Ecto neural progenitor cell (in vitro differentiated cells): ENCODE results near the gene NQO2.
A peak's percentile ranks its signal among the peaks of the same experiment; 100 is the strongest.
"Not testable (repeated sequence)": the region's sequence is repeated elsewhere in the genome, so short reads cannot be mapped to it uniquely, and the experiment has no call there.

ENCODE experiments used
- DNase-seq: peaks from one replicate; pipeline ENCODE4 v3.0.0-alpha.2; 2018; ENCODE audit warnings: low spot score

Gene NQO2

DNA sequence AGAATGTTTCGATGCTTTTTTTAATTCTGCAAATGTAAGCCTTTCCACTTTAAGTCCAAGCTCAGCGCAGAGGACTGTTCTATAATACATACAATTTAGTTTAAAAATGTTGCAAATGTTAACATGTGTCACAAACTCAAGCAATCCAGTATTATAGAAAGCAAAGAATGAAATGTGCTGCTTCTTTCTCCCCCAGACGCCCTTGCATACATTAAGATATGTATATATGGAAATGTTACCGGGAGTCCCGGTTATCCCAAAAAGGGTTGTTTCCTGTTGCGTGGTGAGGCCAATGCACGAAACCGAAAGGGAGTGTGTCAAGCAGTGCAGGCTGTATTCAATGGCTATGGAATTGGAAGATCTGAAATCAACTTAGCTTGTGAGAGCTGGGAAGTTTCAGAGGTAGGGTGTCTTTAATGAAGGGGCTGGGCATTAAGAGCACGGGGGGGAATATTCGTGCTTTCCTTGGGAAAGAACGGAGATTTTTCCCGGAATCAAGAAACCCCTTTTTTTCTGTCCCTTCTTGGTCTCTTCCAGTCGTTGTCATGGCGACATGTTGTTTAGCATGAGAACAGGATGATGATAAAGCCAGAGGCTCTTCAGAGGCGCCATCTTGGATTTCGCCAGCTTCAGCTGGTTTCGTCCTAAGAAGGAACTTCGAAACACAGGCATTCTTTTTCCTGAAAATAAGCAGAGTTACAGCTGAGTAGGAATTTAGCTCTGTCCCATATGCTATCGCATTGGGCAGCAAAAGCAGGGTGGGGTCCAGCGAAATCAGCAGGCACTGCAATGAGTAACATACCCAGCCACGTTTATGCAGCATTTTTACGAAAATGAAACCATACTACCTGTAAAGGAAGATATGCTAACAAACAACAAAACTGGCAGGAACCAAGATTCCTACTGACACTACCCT is 10.1 kb upstream of the NQO2 start:
- DNase-seq = peak; percentile 88

DNA sequence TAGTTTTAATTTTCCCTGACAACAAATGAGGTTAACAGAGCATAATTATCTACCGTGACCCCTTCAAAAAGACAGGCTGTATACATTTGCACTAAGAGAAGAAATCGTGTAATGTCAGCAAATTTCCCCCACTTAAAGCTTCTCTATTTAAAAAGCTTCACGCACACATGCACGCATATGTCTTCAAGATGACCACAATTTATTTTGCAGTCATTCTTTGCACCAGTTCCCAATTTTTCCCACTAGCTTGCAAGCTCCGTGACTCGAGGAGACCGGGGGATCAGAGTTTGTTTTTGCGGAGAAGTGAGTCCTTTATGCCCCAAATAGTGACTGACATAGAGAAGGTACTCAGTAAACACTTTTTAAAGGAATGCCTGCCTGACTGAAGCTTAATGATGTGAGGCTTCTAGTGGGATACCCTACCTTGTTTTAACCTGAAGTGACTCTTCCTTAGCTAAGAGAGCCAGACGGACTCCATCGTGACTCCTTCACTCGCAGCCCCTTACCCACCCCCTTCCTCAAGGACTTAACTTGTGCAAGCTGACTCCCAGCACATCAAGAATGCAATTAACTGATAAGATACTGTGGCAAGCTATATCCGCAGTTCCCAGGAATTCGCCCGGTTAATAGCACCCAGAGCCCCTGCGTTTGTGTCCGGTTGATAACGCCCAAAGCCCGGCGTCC is 9.3 kb upstream of the NQO2 start:
- no peak for DNase-seq

GRCh38 chr6:2990932-2991506 is 8.7 kb upstream of the NQO2 start:
- DNase-seq = no peak

GRCh38 chr6:2992330-2992979 is 7.2 kb upstream of the NQO2 start:
- DNase-seq = no peak

DNA sequence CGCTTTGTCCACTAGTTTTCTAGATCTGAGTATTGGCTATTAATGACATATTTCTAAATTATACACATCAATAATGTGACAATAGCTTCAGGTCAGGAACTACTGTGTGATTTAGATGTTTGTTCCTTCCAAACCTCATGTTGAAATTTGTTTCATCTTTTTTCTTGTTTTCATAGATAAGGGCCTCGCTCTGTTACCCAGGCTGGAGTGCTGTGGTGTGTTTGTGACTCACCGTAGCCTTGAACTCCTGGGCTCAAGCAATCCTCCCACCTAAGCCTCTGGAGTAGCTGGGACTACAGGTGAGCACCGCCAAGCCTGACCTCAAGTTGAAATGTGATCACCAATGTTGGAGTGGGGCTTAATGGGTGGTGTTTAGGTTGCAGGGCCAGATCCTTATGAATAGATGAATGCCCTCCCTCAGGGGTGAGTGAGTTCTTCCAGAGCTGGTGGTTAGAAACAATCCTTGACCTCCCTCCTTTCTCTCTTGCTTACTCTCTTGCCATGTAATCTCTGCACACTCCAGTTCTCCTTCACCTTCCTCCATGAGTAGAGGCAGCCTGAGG is 5.9 kb upstream of the NQO2 start:
- DNase-seq = no peak

DNA sequence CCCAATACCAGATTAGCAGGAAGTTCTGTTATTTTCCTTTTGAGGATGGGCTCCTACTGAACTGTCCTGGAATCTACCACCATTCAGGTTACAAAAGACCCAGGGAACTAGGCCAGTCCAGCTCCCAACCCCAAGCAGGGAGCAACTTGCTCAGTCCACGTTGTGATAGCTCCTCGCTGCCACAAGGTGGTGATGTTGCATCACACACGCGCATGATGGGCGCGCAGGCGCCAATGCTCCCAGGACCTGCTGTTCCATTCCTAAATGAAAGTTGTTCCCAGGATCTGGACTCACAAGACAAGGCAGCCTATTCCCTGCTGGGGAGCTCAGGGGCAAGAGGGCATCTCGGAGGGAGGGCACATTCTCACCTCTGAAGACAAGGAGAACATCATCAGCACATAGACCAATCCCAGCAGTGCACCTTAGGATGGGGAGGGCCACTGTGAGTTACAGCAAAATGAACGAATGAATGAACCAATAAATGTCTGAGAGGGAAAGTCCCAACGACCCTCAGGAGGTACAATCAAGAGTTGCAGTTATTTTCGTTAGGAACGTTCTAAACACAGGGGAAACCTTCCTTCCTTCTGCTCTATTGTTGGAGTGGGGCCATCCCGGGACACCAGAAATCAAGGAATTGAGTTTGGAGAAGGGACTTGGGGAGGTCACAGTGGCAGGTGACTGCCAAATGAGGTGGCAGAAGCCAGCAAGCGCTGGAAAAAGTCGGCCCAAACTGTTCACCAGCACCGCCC is 1.3 kb upstream of the NQO2 start:
- not testable (repeated sequence) for DNase-seq

- no peak for DNase-seq
These were observed 586 bp upstream of the NQO2 start for GRCh38 chr6:2998998-2999617.

GRCh38 chr6:3001146-3001772 is 1.6 kb downstream of the NQO2 start:
- no peak for DNase-seq

DNA sequence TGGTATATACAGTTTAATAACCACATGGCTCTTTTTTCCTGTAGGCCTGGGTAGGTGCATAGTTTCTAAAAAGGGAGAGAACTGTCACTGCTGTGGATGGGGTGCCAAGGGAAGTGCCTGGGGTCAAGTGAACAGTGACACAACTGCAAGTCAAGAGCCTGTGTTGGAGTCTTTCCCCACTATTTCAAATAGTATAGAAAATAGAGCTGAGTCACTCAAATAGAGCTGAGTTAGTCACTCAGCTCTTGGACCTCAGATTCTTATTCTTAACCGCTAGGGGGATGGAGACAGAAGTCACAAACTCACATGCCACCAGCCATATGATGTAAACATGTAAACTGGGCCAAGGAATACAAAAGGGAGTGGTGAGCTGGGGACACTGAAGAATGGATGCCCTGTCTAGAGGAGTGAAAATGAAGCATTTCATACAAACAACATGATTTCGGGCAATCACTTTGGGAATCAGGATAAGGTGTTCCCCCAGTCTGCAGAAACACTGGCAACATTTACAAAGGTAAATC is 2.1 kb downstream of the NQO2 start:
- no peak for DNase-seq

DNA sequence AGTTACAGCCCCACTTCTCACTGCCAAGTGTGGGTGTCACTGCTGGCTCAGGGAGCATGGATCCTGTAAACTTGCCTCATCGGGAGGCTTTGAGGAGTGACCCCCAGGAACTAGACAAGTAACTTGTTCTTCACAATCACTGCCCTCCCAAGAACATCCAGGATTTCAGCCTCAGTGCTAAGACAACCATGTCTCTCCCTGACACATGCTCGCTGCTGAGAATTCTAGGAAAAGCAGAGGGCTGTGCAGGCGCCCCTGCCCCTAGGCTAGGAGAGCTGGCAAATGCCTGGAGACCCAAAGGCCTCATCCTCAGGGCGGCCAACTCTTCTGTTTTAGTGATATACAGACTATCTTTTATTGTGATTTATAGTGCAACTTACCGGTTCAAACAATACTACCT is 3.5 kb downstream of the NQO2 start:
- DNase-seq = not testable (repeated sequence)

- DNase-seq = no peak
These were observed 5.4 kb downstream of the NQO2 start for GRCh38 chr6:3005077-3005476.

DNA sequence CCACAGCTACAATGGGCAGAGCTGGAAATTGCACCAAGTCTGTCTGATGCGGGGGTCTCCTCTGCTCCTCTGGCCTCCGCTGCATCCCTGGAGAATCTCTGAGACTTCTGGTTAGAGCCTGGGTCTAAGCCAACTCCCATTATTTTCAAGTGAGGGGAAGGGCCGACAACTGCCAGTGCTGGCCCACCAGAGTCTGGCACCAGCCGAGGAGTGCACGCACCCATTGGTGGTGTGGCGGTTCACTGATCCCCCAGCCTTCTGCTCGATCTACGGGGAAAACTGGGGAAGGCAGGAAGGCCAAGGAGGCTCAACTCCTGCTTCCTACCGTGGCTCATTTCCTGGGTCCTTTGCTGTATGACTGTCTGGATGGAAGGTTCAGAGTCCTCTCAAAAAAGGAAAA is 6.2 kb downstream of the NQO2 start:
- no peak for DNase-seq

GRCh38 chr6:3006476-3006875 is 6.8 kb downstream of the NQO2 start:
- no peak for DNase-seq

- no peak for DNase-seq
These were observed 7.9 kb downstream of the NQO2 start for GRCh38 chr6:3007571-3007970.

DNA sequence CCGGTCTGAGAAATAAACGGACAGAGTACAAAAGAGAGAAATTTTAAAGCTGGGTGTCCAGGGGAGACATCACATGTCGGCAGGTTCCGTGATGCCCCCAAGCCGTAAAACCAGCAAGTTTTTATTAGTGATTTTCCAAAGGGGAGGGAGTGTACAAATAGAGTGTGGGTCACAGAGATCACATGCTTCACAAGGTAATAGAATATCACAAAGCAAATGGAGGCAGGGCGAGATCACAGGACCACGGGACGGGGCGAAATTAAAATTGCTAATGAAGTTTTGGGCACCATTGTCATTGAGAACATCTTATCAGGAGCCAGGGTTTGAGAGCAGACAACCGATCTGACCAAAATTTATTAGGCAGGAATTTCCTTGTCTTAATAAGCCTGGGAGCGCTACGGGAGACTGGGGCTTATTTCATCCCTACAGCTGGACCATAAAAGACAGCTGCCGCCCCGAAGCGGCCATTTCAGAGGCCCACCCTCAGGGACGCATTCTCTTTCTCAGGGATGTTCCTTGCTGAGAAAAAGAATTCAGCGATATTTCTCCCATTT is 9.1 kb downstream of the NQO2 start:
- not testable (repeated sequence) for DNase-seq

- no peak for DNase-seq
These were observed 10.2 kb downstream of the NQO2 start for GRCh38 chr6:3009930-3010329.

GRCh38 chr6:3011158-3011557 is 11.5 kb downstream of the NQO2 start:
- DNase-seq = no peak

- DNase-seq = no peak
These were observed 11.9 kb downstream of the NQO2 start for GRCh38 chr6:3011592-3011991.

GRCh38 chr6:3013486-3013885 is 13.8 kb downstream of the NQO2 start:
- DNase-seq = no peak
